ENCODE data around the gene WDR47. TPM values are rescaled to one million over a fixed set of nuclear protein-coding genes. Genes with fewer than 3 reads are reported as not detected.
"Not testable (repeated sequence)": the region's sequence is repeated elsewhere in the genome, so short reads cannot be mapped to it uniquely, and the experiment has no call there.

The WDR47 gene
- total RNA-seq, 1 donor from 2014 or later, result 20.0 TPM

DNA sequence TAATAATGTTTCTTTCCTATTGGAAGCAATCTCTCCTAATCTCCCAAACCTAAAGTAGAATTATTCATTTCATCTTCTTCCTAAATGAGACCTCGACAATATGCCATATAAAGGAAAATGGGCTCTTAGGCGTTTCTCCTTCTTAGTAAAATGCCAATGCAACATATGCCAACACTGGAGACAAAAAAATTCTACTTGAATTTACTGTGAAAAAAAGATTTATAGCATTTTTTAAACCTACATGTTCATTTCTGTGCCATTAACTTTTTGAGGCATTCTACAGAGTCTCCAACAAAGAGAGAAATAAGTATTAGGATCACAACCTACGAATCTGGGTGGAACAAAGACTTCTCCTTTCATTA lies 1.3 kb downstream of the WDR47 start:
- H3K9me3 ChIP-seq (replicated peaks), result no peaks in the 10 kb centered on the region
- intact Hi-C loops (cut with micrococcal nuclease), result no loop called here
- H3K4me1 ChIP-seq, result peaks cover 30% of the 10 kb centered on the region
- TF ChIP-seq, protein P1, sequence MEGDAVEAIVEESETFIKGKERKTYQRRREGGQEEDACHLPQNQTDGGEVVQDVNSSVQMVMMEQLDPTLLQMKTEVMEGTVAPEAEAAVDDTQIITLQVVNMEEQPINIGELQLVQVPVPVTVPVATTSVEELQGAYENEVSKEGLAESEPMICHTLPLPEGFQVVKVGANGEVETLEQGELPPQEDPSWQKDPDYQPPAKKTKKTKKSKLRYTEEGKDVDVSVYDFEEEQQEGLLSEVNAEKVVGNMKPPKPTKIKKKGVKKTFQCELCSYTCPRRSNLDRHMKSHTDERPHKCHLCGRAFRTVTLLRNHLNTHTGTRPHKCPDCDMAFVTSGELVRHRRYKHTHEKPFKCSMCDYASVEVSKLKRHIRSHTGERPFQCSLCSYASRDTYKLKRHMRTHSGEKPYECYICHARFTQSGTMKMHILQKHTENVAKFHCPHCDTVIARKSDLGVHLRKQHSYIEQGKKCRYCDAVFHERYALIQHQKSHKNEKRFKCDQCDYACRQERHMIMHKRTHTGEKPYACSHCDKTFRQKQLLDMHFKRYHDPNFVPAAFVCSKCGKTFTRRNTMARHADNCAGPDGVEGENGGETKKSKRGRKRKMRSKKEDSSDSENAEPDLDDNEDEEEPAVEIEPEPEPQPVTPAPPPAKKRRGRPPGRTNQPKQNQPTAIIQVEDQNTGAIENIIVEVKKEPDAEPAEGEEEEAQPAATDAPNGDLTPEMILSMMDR (IDR thresholded peaks at IDR 0.05; ENCODE audit: borderline replicate concordance), result no peak
- no peaks in the 10 kb centered on the region for H3K36me3 ChIP-seq
- peak overlapping the region; percentile 93 for H3K27ac ChIP-seq (replicated peaks)
- H3K27me3 ChIP-seq (ENCODE audit: low read depth), result no peaks in the 10 kb centered on the region
- DNase-seq, result no peak
- H3K4me3 ChIP-seq, result peak overlapping the region; percentile 100

DNA sequence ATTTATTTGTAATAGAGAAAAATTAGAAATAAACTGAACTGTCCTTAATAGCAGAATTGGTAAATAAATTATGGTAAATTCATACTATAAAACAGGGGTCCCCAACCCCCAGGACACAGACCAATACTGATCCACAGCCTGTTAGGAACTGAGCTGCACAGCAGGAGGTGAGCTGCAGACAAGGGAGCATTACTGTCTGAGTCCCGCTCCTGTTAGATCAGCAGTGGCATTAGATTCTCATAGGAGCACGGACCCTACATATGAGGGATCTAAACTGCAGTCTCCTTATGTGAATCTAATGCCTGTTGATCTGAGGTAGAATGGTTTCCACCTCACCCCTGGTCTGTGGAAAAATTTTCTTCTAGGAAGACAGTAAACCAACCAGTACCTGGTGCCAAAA lies 7.5 kb downstream of the WDR47 start:
- H3K27me3 ChIP-seq (ENCODE audit: low read depth), result no peaks in the 10 kb centered on the region
- H3K36me3 ChIP-seq, result no peaks in the 10 kb centered on the region
- H3K4me3 ChIP-seq, result no peak overlapping the region
- TF ChIP-seq, protein P1 (IDR thresholded peaks at IDR 0.05; ENCODE audit: borderline replicate concordance), result no peak
- no peaks in the 10 kb centered on the region for H3K9me3 ChIP-seq (replicated peaks)
- H3K27ac ChIP-seq (replicated peaks), result no peak overlapping the region
- no peak for DNase-seq
- intact Hi-C loops (cut with micrococcal nuclease), result no loop called here
- peaks cover 2% of the 10 kb centered on the region for H3K4me1 ChIP-seq

GRCh38 chr1:109029493-109029892 lies 12.4 kb downstream of the WDR47 start:
- H3K4me1 ChIP-seq; H3K36me3 ChIP-seq; H3K27me3 ChIP-seq (ENCODE audit: low read depth); H3K27ac ChIP-seq (replicated peaks); H3K9me3 ChIP-seq (replicated peaks); intact Hi-C loops (cut with micrococcal nuclease); H3K4me3 ChIP-seq; DNase-seq: not testable (repeated sequence)

GRCh38 chr1:109027841-109028240 lies 14.1 kb downstream of the WDR47 start:
- DNase-seq, result no peak
- intact Hi-C loops (cut with micrococcal nuclease), result no loop called here
- Histone ChIP-seq H3K27me3 (ENCODE audit: low read depth) (no peaks in the 10 kb centered on the region), H3K27ac (replicated peaks) (no peak overlapping the region), H3K4me3 (no peak overlapping the region), H3K4me1 (no peaks in the 10 kb centered on the region), H3K36me3 (no peaks in the 10 kb centered on the region), H3K9me3 (replicated peaks) (no peaks in the 10 kb centered on the region)
- TF ChIP-seq, protein P1 (IDR thresholded peaks at IDR 0.05; ENCODE audit: borderline replicate concordance), result peak; percentile 24

DNA sequence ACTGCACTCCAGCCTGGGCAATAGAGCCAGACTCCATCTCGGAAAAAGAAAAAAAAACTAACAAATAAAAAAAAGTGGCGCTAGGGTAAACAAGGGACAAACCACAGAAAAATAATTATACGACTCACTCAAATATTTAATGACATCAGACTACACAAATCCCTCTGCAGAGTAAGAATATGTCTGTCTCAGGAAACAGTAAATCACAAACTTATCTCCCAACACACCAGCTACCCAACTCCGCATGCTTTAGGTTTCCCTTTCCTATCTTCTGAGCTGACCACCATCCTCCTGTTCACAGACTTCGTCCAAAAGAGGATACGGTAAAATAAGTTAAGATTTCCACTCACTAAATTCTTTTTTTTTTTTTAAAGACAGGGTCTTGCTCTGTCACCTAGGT lies 16.2 kb downstream of the WDR47 start:
- intact Hi-C loops (cut with micrococcal nuclease), result no loop called here
- Histone ChIP-seq H3K4me3 (no peak overlapping the region), H3K36me3 (peaks cover 14% of the 10 kb centered on the region), H3K9me3 (replicated peaks) (no peaks in the 10 kb centered on the region), H3K27ac (replicated peaks) (no peak overlapping the region), H3K4me1 (no peaks in the 10 kb centered on the region), H3K27me3 (ENCODE audit: low read depth) (no peaks in the 10 kb centered on the region)
- TF ChIP-seq, protein P1 (IDR thresholded peaks at IDR 0.05; ENCODE audit: borderline replicate concordance), result no peak
- DNase-seq, result no peak

DNA sequence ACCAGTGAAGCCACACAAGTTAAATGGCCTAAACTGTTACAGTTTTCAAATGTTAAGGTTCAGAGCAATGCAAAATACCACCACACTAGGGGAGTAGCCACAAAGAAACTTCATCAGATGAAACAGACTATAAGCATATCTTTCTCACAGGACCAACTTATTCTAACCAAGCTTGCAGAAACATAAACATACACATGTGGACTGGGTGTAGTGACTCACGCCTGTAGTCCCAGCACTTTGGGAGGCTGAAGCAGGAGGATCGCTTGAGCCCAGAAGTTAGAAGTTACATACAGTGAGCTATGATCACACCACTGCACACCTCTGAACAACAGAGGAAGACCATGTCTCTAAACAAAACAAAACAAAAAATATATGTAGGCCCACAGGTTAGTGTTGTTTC lies 17.3 kb downstream of the WDR47 start:
- no peak for DNase-seq
- Histone ChIP-seq H3K4me3 (no peak overlapping the region), H3K27me3 (ENCODE audit: low read depth) (no peaks in the 10 kb centered on the region), H3K36me3 (peaks cover 14% of the 10 kb centered on the region), H3K4me1 (no peaks in the 10 kb centered on the region), H3K9me3 (replicated peaks) (no peaks in the 10 kb centered on the region), H3K27ac (replicated peaks) (no peak overlapping the region)
- TF ChIP-seq, protein P1 (IDR thresholded peaks at IDR 0.05; ENCODE audit: borderline replicate concordance), result no peak
- intact Hi-C loops (cut with micrococcal nuclease), result no loop called here

Data from left ventricle myocardium inferior (tissue), 1 donor.